H1 (cell line): ENCODE measurements around the gene CUX1. TPM values are rescaled to one million over a fixed set of nuclear protein-coding genes. Genes with fewer than 3 reads are reported as not detected.

Experiments used
- CBX8 ChIP-seq: fragments of 300-800, 300-1000 bp; sonication (generic); IDR thresholded peaks from 2 replicates; pipeline ENCODE4 v1.7.1; 2016; ENCODE audit warnings: low read depth, low read length, borderline replicate concordance
- polyA plus RNA-seq, 7 experiments: library from polyadenylated mRNA; depleted of rRNA in 3 of 7; stranded (reverse) in 5 of 7; unstranded in 2 of 7; fragments of >200 nt in 5 of 7; fragments of 200-250 nt in 2 of 7; gene quantifications; 1 replicate in 5 of 7; 2 replicates in 1 of 7; 4 replicates in 1 of 7; pipeline versions ENCODE4 v1.2.1 to v1.2.3, GENCODE V29; 2011 to 2013; ENCODE audit warnings: missing spikeins in 2 of 7, mixed read lengths in 2 of 7
- total RNA-seq: library from RNA; stranded (reverse); fragmentation: NEBNext Ultra II Directional; extraction: Animal tissue kit (Norgen Biotek cat#: 25700); gene quantifications from 2 replicates; pipeline ENCODE4 v1.2.1, GENCODE V29; 2021

CUX1 gene
- total and polyA plus RNA-seq, 2 of the 8 experiments (the other 6 are each of a cell fraction or from before 2014, with no cell fraction given), result 21.6 to 65.9 TPM

DNA sequence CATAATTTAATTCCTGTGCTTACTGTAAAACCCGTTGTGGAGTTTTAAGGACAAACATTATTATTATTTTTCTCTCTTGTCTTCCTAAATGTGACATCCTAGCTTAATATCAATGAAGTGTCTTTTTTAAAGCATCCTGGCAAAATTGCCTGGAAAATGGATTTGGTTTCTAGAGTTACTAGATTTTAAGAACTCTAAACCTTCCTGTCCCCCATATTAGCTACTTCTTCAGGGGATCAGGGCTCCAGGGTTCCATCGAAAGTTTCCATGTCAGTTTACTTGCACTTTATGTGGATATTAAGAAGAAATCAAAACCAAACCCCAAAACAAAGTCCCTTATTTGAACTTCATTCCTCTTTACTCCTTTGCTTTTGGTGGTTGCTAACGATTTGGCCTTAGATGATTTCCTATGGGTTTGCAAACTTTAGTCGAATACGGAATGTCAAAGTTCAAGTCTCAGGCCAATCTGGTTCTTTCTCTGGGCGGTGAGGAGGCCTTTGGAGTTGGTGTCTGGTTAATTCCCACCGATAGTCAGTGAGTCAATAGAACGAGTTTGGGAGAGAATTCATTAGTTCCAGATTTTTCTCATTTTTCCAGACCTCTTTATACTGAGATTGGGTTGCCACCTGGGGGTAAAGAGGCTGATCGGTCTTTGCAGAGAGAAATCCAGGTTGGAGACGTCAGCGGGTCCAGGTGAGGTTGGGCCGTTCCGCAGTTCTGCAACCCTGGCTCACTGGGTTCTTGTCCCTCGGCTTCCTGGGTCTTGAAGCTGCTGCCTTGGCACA lies 1.1 kb downstream of the CUX1 start (continued):
- no peak for TF ChIP-seq CBX8
